Stimulated activated naive CD4-positive, alpha-beta T cell (primary cell): ENCODE measurements around the gene PKNOX1.
A peak's percentile ranks its signal among the peaks of the same experiment; 100 is the strongest.
"Not testable (repeated sequence)": the region's sequence is repeated elsewhere in the genome, so short reads cannot be mapped to it uniquely, and the experiment has no call there.

Experiments
- DNase-seq, 6 experiments: peaks; one replicate each; lab custom pipeline; 2025; lab: John Stamatoyannopoulos, UW

PKNOX1 gene

GRCh38 chr21:43020771-43021170 is 46.4 kb downstream of the PKNOX1 start:
- no peak for DNase-seq

- DNase-seq, result no peak
These were observed 46.8 kb downstream of the PKNOX1 start for GRCh38 chr21:43021191-43021590.

- DNase-seq, result no peak
These were observed 47.6 kb downstream of the PKNOX1 start for GRCh38 chr21:43021756-43022600.

GRCh38 chr21:43023175-43023574 is 48.8 kb downstream of the PKNOX1 start:
- no peak for DNase-seq

GRCh38 chr21:43024439-43025136 is 50.2 kb downstream of the PKNOX1 start:
- DNase-seq, result no peak

GRCh38 chr21:43025636-43026180 is 51.3 kb downstream of the PKNOX1 start:
- no peak for DNase-seq

- DNase-seq, result no peak
These were observed 53.7 kb downstream of the PKNOX1 start for GRCh38 chr21:43027846-43028731.

- no peak for DNase-seq
These were observed 55.4 kb downstream of the PKNOX1 start for GRCh38 chr21:43029785-43030184.

GRCh38 chr21:43031121-43031619 is 56.8 kb downstream of the PKNOX1 start:
- no peak for DNase-seq

- no peak for DNase-seq
These were observed 59.7 kb downstream of the PKNOX1 start for GRCh38 chr21:43034101-43034500.

GRCh38 chr21:43034826-43035225 is 60.5 kb downstream of the PKNOX1 start:
- no peak for DNase-seq

GRCh38 chr21:43036889-43037288 is 62.5 kb downstream of the PKNOX1 start:
- not testable (repeated sequence) for DNase-seq

- not testable (repeated sequence) for DNase-seq
These were observed 63.7 kb downstream of the PKNOX1 start for GRCh38 chr21:43037918-43038658.

- not testable (repeated sequence) for DNase-seq
These were observed 64.3 kb downstream of the PKNOX1 start for GRCh38 chr21:43038659-43039044.

GRCh38 chr21:43042169-43042568 is 67.8 kb downstream of the PKNOX1 start:
- DNase-seq, result not testable (repeated sequence)

- not testable (repeated sequence) for DNase-seq
These were observed 68.9 kb downstream of the PKNOX1 start for GRCh38 chr21:43043291-43043690.

- DNase-seq, result not testable (repeated sequence)
These were observed 70.2 kb downstream of the PKNOX1 start for GRCh38 chr21:43044547-43044946.

- DNase-seq, result peak in 3 of 6 experiments; percentile 2 to 16 (median 10)
These were observed 71.0 kb downstream of the PKNOX1 start for GRCh38 chr21:43045165-43045875.

GRCh38 chr21:43045876-43046821 is 71.8 kb downstream of the PKNOX1 start:
- not testable (repeated sequence) for DNase-seq
